Loucy (cell line): ENCODE measurements around the gene DCXR.

Source experiments
- EZH2phosphoT487 ChIP-seq: fragments of 200-600 bp; IDR thresholded peaks from 2 replicates; pipeline ENCODE4 v1.6.1; 2018; ENCODE audit warnings: antibody characterized with exemption, mild to moderate bottlenecking, moderate library complexity, borderline replicate concordance
- TF ChIP-seq, protein P1 (sequence below): fragments of 200-600 bp; sonication (generic); conservative IDR thresholded peaks from 2 replicates; pipeline ENCODE4 v1.5.1; 2014; ENCODE audit warnings: mild to moderate bottlenecking, antibody characterized with exemption, low read length

DNA sequence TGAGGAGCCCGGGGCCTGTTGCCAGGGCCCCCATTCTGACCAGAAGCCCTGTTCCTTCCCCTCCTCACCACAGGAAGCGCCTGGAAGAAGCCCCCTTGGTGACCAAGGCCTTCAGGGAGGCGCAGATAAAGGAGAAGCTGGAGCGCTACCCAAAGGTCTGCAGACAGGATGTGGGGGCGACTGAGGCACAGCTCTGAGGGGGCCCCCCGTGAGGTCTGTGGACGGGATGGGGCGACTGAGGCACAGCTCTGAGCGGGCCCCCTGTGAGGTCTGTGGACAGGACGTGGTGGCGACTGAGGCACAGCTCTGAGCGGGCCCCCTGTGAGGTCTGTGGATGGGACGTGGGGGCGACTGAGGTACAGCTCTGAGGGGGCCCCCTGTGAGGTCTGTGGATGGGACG, 28.1 kb downstream of the DCXR start:
- TF ChIP-seq, protein P1, sequence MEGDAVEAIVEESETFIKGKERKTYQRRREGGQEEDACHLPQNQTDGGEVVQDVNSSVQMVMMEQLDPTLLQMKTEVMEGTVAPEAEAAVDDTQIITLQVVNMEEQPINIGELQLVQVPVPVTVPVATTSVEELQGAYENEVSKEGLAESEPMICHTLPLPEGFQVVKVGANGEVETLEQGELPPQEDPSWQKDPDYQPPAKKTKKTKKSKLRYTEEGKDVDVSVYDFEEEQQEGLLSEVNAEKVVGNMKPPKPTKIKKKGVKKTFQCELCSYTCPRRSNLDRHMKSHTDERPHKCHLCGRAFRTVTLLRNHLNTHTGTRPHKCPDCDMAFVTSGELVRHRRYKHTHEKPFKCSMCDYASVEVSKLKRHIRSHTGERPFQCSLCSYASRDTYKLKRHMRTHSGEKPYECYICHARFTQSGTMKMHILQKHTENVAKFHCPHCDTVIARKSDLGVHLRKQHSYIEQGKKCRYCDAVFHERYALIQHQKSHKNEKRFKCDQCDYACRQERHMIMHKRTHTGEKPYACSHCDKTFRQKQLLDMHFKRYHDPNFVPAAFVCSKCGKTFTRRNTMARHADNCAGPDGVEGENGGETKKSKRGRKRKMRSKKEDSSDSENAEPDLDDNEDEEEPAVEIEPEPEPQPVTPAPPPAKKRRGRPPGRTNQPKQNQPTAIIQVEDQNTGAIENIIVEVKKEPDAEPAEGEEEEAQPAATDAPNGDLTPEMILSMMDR, result no peak
- TF ChIP-seq EZH2phosphoT487, result no peak
